SU-DHL-6 (cell line): ENCODE data around the gene SLC24A3.

Experiments used
- H2AFZ ChIP-seq: fragments of 200-600 bp; sonication (generic); 2 replicates; pipeline ENCODE4 v1.6.1; 2014; ENCODE audit warnings: low read depth, mild to moderate bottlenecking, moderate library complexity, mixed read lengths, antibody characterized with exemption, low read length; ENCODE audit not compliant: severe bottlenecking
- H3F3A ChIP-seq: fragments of 200-600 bp; shearing (Covaris generic); 2 replicates; pipeline ENCODE4 v1.6.0; 2016; ENCODE audit warnings: antibody characterized with exemption, mild to moderate bottlenecking; ENCODE audit not compliant: insufficient read depth
- H3K27ac ChIP-seq: fragments of 200-600 bp; sonication (generic); 2 replicates; pipeline ENCODE4 v1.5.1; 2016; ENCODE audit warnings: low read depth, mild to moderate bottlenecking, low read length, moderate library complexity, mixed read lengths
- H3K27me3 ChIP-seq: fragments of 200-600 bp; sonication (generic), shearing (Covaris generic); 2 replicates; pipeline ENCODE4 v1.6.0; 2014; ENCODE audit warnings: mild to moderate bottlenecking, low read length
- H3K36me3 ChIP-seq: fragments of 200-600 bp; sonication (generic); 2 replicates; pipeline ENCODE4 v1.6.1; 2014; ENCODE audit warnings: mild to moderate bottlenecking, low read length, mixed read lengths
- H3K4me2 ChIP-seq: fragments of 300-600, 200-600 bp; shearing (Covaris generic), sonication (generic); 2 replicates; pipeline ENCODE4 v1.6.0; 2014; ENCODE audit warnings: low read length, low read depth, mild to moderate bottlenecking; ENCODE audit not compliant: poor library complexity, severe bottlenecking
- H3K4me3 ChIP-seq: fragments of 200-600 bp; sonication (generic); 2 replicates; pipeline ENCODE4 v1.5.1; 2014; ENCODE audit warnings: antibody characterized with exemption, low read length, mild to moderate bottlenecking, mixed read lengths; ENCODE audit not compliant: insufficient read depth, poor library complexity, severe bottlenecking
- H3K79me2 ChIP-seq: fragments of 200-600 bp; sonication (generic); 2 replicates; pipeline ENCODE4 v1.6.1; 2014; ENCODE audit warnings: mild to moderate bottlenecking, low read length, moderate library complexity; ENCODE audit not compliant: insufficient read depth
- H3K9ac ChIP-seq: fragments of 200-600 bp; sonication (generic); 2 replicates; pipeline ENCODE4 v1.7.0; 2014; ENCODE audit warnings: mild to moderate bottlenecking, low read length
- H3K9me2 ChIP-seq: fragments of 200-600 bp; sonication (generic); replicated peaks from 2 replicates; pipeline ENCODE4 v1.6.1; 2014; ENCODE audit warnings: low read length; ENCODE audit not compliant: insufficient read depth
- H3K9me3 ChIP-seq: fragments of 200-600 bp; sonication (generic); 2 replicates; pipeline ENCODE4 v1.6.1; 2014; ENCODE audit warnings: low read length, mixed read lengths; ENCODE audit not compliant: insufficient read depth
- H4K20me1 ChIP-seq: fragments of 200-600 bp; sonication (generic); 2 replicates; pipeline ENCODE4 v1.6.1; 2014; ENCODE audit warnings: low read depth, mild to moderate bottlenecking, antibody characterized with exemption, low read length, moderate library complexity, mixed read lengths
- EZH2phosphoT487 ChIP-seq: fragments of 200-600 bp; sonication (generic), shearing (Covaris generic); conservative IDR thresholded peaks from 2 replicates; pipeline ENCODE4 v1.6.1; 2018; ENCODE audit warnings: mild to moderate bottlenecking, antibody characterized with exemption, low read length, moderate library complexity, mixed read lengths
- TF ChIP-seq, protein P1 (sequence below): fragments of 200-600 bp; sonication (generic); IDR thresholded peaks from one replicate; pipeline ENCODE4 v1.5.1; 2017; ENCODE audit warnings: antibody characterized with exemption, mild to moderate bottlenecking, low read length, moderate library complexity; ENCODE audit not compliant: insufficient read depth, poor library complexity, severe bottlenecking

Gene SLC24A3

DNA sequence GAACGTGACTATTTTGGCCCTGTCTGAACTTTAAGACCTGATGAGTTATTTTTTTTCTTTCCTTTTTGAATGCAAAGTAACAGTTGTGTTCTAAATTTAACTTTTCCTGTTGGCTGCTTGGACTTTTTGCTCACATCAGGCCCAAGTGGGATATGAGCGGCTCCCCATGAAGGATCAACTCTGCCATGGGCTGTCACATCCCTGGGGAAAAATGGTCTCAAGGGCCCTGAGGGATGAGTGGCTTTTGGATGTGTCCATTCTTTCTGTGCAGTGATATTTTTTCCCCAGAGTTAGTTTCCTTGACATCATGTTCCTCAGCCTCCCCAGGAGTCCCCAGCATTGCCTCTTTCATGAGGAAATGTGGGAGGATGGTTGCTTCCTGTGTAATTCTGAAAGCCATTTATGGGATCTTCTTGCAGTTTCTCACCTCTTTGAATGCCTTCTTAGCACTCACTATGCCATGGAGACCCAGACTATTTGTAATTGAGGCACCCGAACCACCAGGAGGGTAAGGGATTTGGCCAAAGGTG is 92.5 kb downstream of the SLC24A3 start:
- Histone ChIP-seq H3K9me3 (no peaks in the 10 kb centered on the region), H3K4me2 (no peak overlapping the region), H3K9me2 (no peaks in the 10 kb centered on the region), H3K36me3 (no peaks in the 10 kb centered on the region), H3K27me3 (no peaks in the 10 kb centered on the region), H3K9ac (no peak overlapping the region), H2AFZ (no peak overlapping the region), H3K4me3 (no peak overlapping the region), H3K27ac (no peak overlapping the region), H3K79me2 (no peaks in the 10 kb centered on the region), H3F3A (no peaks in the 10 kb centered on the region), H4K20me1 (no peaks in the 10 kb centered on the region)
- TF ChIP-seq EZH2phosphoT487: no peak

DNA sequence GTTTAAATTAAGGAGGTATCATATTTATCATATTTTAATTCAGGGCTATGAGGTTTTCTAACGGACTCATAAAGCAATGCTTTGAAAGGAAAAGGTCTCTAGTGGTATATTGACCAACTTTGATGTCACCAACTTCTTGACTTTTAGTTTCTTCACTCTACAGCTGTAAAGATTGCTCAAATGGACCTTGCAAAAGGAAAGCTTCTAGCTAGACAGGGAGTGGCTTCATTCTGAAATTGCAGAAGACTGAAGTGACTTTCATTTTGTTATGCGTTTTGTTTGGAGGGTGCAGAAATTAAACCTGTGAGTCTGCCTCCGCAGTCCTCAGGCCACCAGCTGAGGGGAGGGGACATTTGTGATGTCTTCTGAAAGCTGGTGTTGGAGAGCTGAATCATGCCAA is 95.7 kb downstream of the SLC24A3 start:
- Histone ChIP-seq H3K9me3 (no peaks in the 10 kb centered on the region), H3K9me2 (no peaks in the 10 kb centered on the region), H3K9ac (no peak overlapping the region), H3K4me3 (no peak overlapping the region), H3F3A (no peaks in the 10 kb centered on the region), H4K20me1 (no peaks in the 10 kb centered on the region), H2AFZ (no peak overlapping the region), H3K79me2 (no peaks in the 10 kb centered on the region), H3K36me3 (no peaks in the 10 kb centered on the region), H3K4me2 (no peak overlapping the region), H3K27me3 (no peaks in the 10 kb centered on the region), H3K27ac (no peak overlapping the region)
- TF ChIP-seq, protein P1, sequence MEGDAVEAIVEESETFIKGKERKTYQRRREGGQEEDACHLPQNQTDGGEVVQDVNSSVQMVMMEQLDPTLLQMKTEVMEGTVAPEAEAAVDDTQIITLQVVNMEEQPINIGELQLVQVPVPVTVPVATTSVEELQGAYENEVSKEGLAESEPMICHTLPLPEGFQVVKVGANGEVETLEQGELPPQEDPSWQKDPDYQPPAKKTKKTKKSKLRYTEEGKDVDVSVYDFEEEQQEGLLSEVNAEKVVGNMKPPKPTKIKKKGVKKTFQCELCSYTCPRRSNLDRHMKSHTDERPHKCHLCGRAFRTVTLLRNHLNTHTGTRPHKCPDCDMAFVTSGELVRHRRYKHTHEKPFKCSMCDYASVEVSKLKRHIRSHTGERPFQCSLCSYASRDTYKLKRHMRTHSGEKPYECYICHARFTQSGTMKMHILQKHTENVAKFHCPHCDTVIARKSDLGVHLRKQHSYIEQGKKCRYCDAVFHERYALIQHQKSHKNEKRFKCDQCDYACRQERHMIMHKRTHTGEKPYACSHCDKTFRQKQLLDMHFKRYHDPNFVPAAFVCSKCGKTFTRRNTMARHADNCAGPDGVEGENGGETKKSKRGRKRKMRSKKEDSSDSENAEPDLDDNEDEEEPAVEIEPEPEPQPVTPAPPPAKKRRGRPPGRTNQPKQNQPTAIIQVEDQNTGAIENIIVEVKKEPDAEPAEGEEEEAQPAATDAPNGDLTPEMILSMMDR: no peak
- no peak for TF ChIP-seq EZH2phosphoT487

DNA sequence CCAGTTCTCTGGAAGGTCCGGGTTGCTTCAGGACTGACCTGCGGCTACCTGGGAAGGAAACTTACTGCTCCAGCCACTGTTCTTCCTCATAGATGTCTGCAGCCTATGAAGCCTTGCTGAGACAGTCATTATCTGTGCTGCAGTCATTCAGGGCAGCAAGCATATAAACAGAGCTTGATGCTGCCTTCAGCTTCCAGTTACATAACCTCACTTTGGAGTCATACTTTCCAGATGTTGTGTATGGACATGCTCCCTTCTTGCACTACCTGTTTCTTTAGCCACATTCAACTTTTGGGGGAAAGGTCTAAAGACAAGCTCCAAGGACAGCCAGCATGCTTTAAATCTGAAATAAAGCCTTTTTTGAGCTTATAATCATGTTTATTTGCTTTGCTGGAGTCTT is 98.1 kb downstream of the SLC24A3 start:
- Histone ChIP-seq H3F3A (no peaks in the 10 kb centered on the region), H3K36me3 (no peaks in the 10 kb centered on the region), H3K4me2 (no peak overlapping the region), H4K20me1 (no peaks in the 10 kb centered on the region), H3K79me2 (no peaks in the 10 kb centered on the region), H3K9ac (no peak overlapping the region), H3K9me2 (no peaks in the 10 kb centered on the region), H2AFZ (no peak overlapping the region), H3K4me3 (no peak overlapping the region), H3K9me3 (no peaks in the 10 kb centered on the region), H3K27ac (no peak overlapping the region), H3K27me3 (no peaks in the 10 kb centered on the region)
- TF ChIP-seq, protein P1: no peak
- TF ChIP-seq EZH2phosphoT487: no peak

DNA sequence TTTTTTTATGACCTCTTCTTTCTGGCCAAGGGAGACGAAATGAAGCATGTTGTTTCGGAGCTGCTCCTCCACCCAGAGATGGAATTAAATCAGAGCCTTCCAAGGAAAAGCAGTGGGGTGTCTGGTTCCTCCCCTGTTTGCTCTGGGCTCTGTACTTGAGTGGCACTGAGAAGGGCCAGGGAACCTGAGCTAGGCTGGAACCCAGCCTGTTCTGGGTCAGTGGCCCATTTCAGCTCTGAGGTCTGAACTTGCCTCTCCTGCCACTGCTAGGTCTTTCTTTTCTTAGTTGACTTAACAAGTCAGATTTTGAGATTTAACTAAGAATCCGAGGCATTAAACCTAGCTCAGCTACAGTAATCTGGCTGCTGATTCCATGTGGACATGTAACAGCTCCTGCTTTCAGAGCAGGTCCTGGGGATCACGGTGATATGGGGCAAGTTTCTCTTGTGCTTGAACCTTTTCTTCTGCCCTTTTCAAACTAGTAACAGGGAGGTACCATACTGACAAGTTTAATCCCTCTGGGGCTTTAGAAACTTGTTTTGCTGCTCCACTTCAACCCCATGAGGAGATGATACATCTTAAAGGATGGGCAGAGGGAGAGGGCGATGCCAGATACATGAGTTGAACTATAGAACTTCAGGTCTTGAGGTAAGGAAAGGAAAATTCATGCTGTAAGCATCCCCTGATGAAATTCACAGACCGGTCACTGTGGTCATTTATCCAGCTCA is 101.1 kb downstream of the SLC24A3 start:
- H3K36me3 ChIP-seq: no peaks in the 10 kb centered on the region
- H2AFZ ChIP-seq: no peak overlapping the region
- H3K4me2 ChIP-seq: no peak overlapping the region
- no peak overlapping the region for H3K4me3 ChIP-seq
- H3K9ac ChIP-seq: no peak overlapping the region
- H3K27me3 ChIP-seq: no peaks in the 10 kb centered on the region
- no peaks in the 10 kb centered on the region for H3K79me2 ChIP-seq
- no peaks in the 10 kb centered on the region for H3K9me2 ChIP-seq
- no peak overlapping the region for H3K27ac ChIP-seq
- H4K20me1 ChIP-seq: no peaks in the 10 kb centered on the region
- TF ChIP-seq EZH2phosphoT487: no peak
- TF ChIP-seq, protein P1: no peak
- H3F3A ChIP-seq: no peaks in the 10 kb centered on the region
- H3K9me3 ChIP-seq: no peaks in the 10 kb centered on the region
